OCI-LY1 (cell line): ENCODE data around the gene PDK2.

Source experiments
- CTCF ChIP-seq: fragments of 200-600 bp; sonication (generic), shearing (Covaris generic); IDR thresholded peaks from 2 replicates; pipeline ENCODE4 v1.5.1; 2017; ENCODE audit warnings: mild to moderate bottlenecking, antibody characterized with exemption, low read length, moderate library complexity, mixed read lengths
- EZH2 ChIP-seq: fragments of 200-600 bp; sonication (generic), shearing (Covaris generic); IDR thresholded peaks from 2 replicates; pipeline ENCODE4 v1.8.0; 2017; ENCODE audit warnings: borderline replicate concordance, mixed run types, mild to moderate bottlenecking, antibody characterized with exemption, low read length, moderate library complexity, mixed read lengths

GRCh38 chr17:50125420-50125997 lies 30.4 kb downstream of the PDK2 start:
- TF ChIP-seq CTCF: no peak
- no peak for TF ChIP-seq EZH2
